HCT116 (cell line): ENCODE data around the gene PDE4B. TPM values are rescaled to one million over a fixed set of nuclear protein-coding genes. Genes with fewer than 3 reads are reported as not detected.

Source experiments
- ATAC-seq: fragments of 200-7000 bp; cut with Tn5 transposase; 2 replicates; pipeline ENCODE4 v1.9.1; 2020; ENCODE audit warnings: mild to moderate bottlenecking, moderate library complexity
- BruUV-seq: library from RNA; stranded (reverse); fragments of 400-500 nt; replicated peaks from 2 replicates; lab custom pipeline; 2021; lab: Mats Ljungman, UMichigan
- CTCF ChIA-PET: fragments of 300-600 bp; sonication (Branson Sonifier 250); formaldehyde crosslinking; loops from one replicate; lab custom pipeline; 2021; ENCODE audit warnings: antibody characterized with exemption; lab: Charles Lee
- POLR2A ChIA-PET: fragments of 300-600, 350-600 bp; sonication (Branson Sonifier 250); formaldehyde crosslinking; loops from one replicate; lab custom pipeline; 2021; ENCODE audit warnings: antibody characterized with exemption; lab: Charles Lee
- RAD21 ChIA-PET, 2 experiments: fragments of 300-600 bp; sonication (Branson Sonifier 250); formaldehyde crosslinking; loops; one replicate each; lab custom pipeline; 2023; ENCODE audit warnings: low total read pairs in 2 of 2; ENCODE audit not compliant: uncharacterized antibody in 2 of 2, unreplicated experiment in 2 of 2, low non-redundant PET in 1 of 2; lab: Charles Lee
- DNase-seq: peaks from one replicate; pipeline ENCODE4 v3.0.0-alpha.2; 2010; ENCODE audit warnings: low read depth, low spot score
- H2AFZ ChIP-seq: fragments of 200-600 bp; shearing (Covaris generic), sonication (generic); 2 replicates; pipeline ENCODE4 v1.6.1; 2017; ENCODE audit warnings: low read depth, mixed run types, mixed read lengths, antibody characterized with exemption, low read length; ENCODE audit not compliant: poor library complexity, severe bottlenecking
- H3K27ac ChIP-seq: 2 replicates; pipeline ENCODE4 v1.5.1; 2012; ENCODE audit warnings: low read depth, low read length
- H3K27me3 ChIP-seq: fragments of 200-600 bp; sonication (generic); 2 replicates; pipeline ENCODE4 v1.6.1; 2016; ENCODE audit warnings: mixed run types, low read length, mixed read lengths; ENCODE audit not compliant: insufficient read depth
- H3K36me3 ChIP-seq, 2 experiments: fragments of 200-500 bp in 1 of 2; fragments of 200-600 bp in 1 of 2; sonication (Bioruptor generic) in 1 of 2; sonication (generic) in 1 of 2; 2 replicates each; pipeline versions ENCODE4 v1.5.1 to v1.6.1; 2014 to 2016; ENCODE audit warnings: low read length in 2 of 2, inconsistent platforms in 1 of 2, mixed read lengths in 1 of 2, mixed run types in 1 of 2; ENCODE audit not compliant: insufficient read depth in 2 of 2, control insufficient read depth in 1 of 2
- H3K4me1 ChIP-seq, 2 experiments: fragments of 200-600 bp in 1 of 2; sonication (generic) in 1 of 2; 2 replicates each; pipeline versions ENCODE4 v1.5.1 to v1.6.1; 2012 to 2017; ENCODE audit warnings: low read length in 2 of 2, inconsistent platforms in 1 of 2, mild to moderate bottlenecking in 1 of 2, mixed read lengths in 1 of 2, mixed run types in 1 of 2, moderate library complexity in 1 of 2; ENCODE audit not compliant: insufficient read depth in 2 of 2, control insufficient read depth in 1 of 2
- H3K4me2 ChIP-seq: fragments of 200-600 bp; sonication (generic); 2 replicates; pipeline ENCODE4 v1.6.1; 2017; ENCODE audit warnings: mixed run types, low read length, mixed read lengths
- H3K4me3 ChIP-seq, 2 experiments: fragments of 200-600 bp in 1 of 2; sonication (generic) in 1 of 2; replicated peaks in 1 of 2; 2 replicates each; pipeline ENCODE4 v1.5.1; 2011 to 2016; ENCODE audit warnings: low read length in 2 of 2, control low read depth in 1 of 2, low read depth in 1 of 2, mild to moderate bottlenecking in 1 of 2, mixed read lengths in 1 of 2, mixed run types in 1 of 2
- H3K79me2 ChIP-seq: fragments of 200-600 bp; sonication (generic); 2 replicates; pipeline ENCODE4 v1.6.1; 2017; ENCODE audit warnings: mild to moderate bottlenecking, mixed run types, low read length, moderate library complexity, mixed read lengths; ENCODE audit not compliant: insufficient read depth
- H3K9ac ChIP-seq: fragments of 200-600 bp; sonication (generic); 2 replicates; pipeline ENCODE4 v1.6.1; 2016; ENCODE audit warnings: low read length, mixed read lengths
- H3K9me2 ChIP-seq: fragments of 200-600 bp; sonication (generic), shearing (Covaris generic); 2 replicates; pipeline ENCODE4 v1.6.1; 2017; ENCODE audit warnings: mixed run types, mild to moderate bottlenecking, moderate library complexity; ENCODE audit not compliant: insufficient read depth
- H3K9me3 ChIP-seq, 2 experiments: fragments of 200-500 bp in 1 of 2; fragments of 200-600 bp in 1 of 2; sonication (Bioruptor generic) in 1 of 2; sonication (generic) in 1 of 2; 2 replicates each; pipeline ENCODE4 v1.6.1; 2014 to 2017; ENCODE audit warnings: low read length in 2 of 2, mixed read lengths in 2 of 2, inconsistent platforms in 1 of 2, low read depth in 1 of 2, mild to moderate bottlenecking in 1 of 2, mixed run types in 1 of 2, moderate library complexity in 1 of 2; ENCODE audit not compliant: control insufficient read depth in 1 of 2, insufficient read depth in 1 of 2
- H4K20me1 ChIP-seq: fragments of 200-600 bp; sonication (generic), shearing (Covaris generic); 2 replicates; pipeline ENCODE4 v1.6.1; 2017; ENCODE audit warnings: mixed run types, mild to moderate bottlenecking, moderate library complexity; ENCODE audit not compliant: insufficient read depth
- CBX3 ChIP-seq: IDR thresholded peaks from 2 replicates; pipeline ENCODE4 v1.6.1; 2012; ENCODE audit warnings: low read depth
- CEBPB ChIP-seq: IDR thresholded peaks from 2 replicates; pipeline ENCODE4 v1.6.1; 2012; ENCODE audit warnings: low read depth
- ELF1 ChIP-seq: IDR thresholded peaks from 2 replicates; pipeline ENCODE4 v1.6.1; 2012; ENCODE audit warnings: low read depth, borderline replicate concordance
- EZH2phosphoT487 ChIP-seq: fragments of 200-600 bp; IDR thresholded peaks from 2 replicates; pipeline ENCODE4 v1.6.1; 2018; ENCODE audit warnings: antibody characterized with exemption, borderline replicate concordance
- FOSL1 ChIP-seq: IDR thresholded peaks from 2 replicates; pipeline ENCODE4 v1.6.1; 2012; ENCODE audit warnings: low read depth
- JUND ChIP-seq: IDR thresholded peaks from 2 replicates; pipeline ENCODE4 v1.6.1; 2012
- RAD21 ChIP-seq: IDR thresholded peaks from 2 replicates; pipeline ENCODE4 v1.6.1; 2012; ENCODE audit warnings: low read depth, mild to moderate bottlenecking
- SIN3A ChIP-seq: IDR thresholded peaks from 2 replicates; pipeline ENCODE4 v1.6.1; 2012; ENCODE audit warnings: low read depth
- TCF7L2 ChIP-seq: IDR thresholded peaks from 2 replicates; pipeline ENCODE4 v1.7.0; 2011; ENCODE audit warnings: borderline replicate concordance, inconsistent platforms; ENCODE audit not compliant: insufficient read depth, insufficient read length; ENCODE audit errors: extremely low read depth
- intact Hi-C: fragments of 100-400 bp; cut with micrococcal nuclease; formaldehyde crosslinking; loops from 2 replicates; pipeline ENCODE4 v1.10.0; 2022
- total RNA-seq: library from RNA; stranded (reverse); gene quantifications from one replicate; pipeline ENCODE4 v1.2.1, GENCODE V29; 2021; ENCODE audit not compliant: unreplicated experiment
- TF ChIP-seq, protein P1 (sequence below): IDR thresholded peaks from 2 replicates; pipeline ENCODE4 v1.6.1; 2012
- TF ChIP-seq, protein P2 (sequence below): IDR thresholded peaks from 2 replicates; pipeline ENCODE4 v1.6.1; 2012
- TF ChIP-seq, protein P3 (sequence below), 3 experiments: fragments of 200-600 bp in 1 of 3; sonication (generic) in 1 of 3; IDR thresholded peaks in 2 of 3; conservative IDR thresholded peaks in 1 of 3; 2 replicates each; pipeline ENCODE4 v1.5.1; 2012 to 2017; ENCODE audit warnings: low read depth in 2 of 3, low read length in 2 of 3, antibody characterized with exemption in 1 of 3, borderline replicate concordance in 1 of 3, control low read depth in 1 of 3, mild to moderate bottlenecking in 1 of 3, mixed read lengths in 1 of 3, mixed run types in 1 of 3, moderate library complexity in 1 of 3; ENCODE audit not compliant: insufficient read depth in 1 of 3

PDE4B gene
- total RNA-seq, 1 experiment from 2014 or later, result 76.9 TPM

DNA sequence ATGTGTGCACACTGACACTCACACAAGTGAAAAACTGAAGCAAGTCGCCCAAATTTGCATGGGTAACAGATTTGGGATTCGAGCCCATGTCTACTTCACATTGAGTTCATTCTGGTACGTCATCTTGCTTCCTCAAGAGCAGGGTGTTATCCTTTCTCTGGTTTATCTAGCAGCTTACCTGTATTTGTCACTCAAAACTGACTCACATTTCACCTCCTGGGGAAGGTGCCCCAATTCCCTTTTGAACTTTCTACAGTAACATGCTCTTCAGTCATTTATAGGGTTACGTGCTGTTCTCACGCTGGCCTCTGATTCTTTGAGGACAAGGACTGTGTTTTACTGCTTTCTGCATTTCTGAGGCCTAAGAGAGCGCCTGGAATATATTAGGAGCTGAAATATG lies 162.8 kb downstream of the PDE4B start:
- intact Hi-C loops, result loop anchor here (5.0 to 10.0 kb wide), 3 partner anchors 238 to 769 kb away; no protein-coding TSS in a partner anchor
- Histone ChIP-seq H3K36me3 (no peaks in the 10 kb centered on the region), H4K20me1 (no peaks in the 10 kb centered on the region), H3K9me3 (no peaks in the 10 kb centered on the region), H3K27ac (no peak overlapping the region), H2AFZ (no peak overlapping the region)
- no peak for DNase-seq
- POLR2A ChIA-PET, result no interaction called here
- ATAC-seq, result 0 out of 2 replicates have a peak, but pooled peaks have one; percentile 29
- RAD21 ChIA-PET, result no interaction called here
- TF ChIP-seq RAD21 (0 out of 2 replicates have a peak, but pooled peaks have one; percentile 4), TCF7L2 (no peak)
- TF ChIP-seq, all 23 proteins: peak for 1
- Histone ChIP-seq H3K4me1 (peaks cover 4 to 10% of the 10 kb centered on the region in 2 experiments; a peak in 2 of 4 replicates), H3K9ac (no peak overlapping the region), H3K79me2 (no peaks in the 10 kb centered on the region), H3K27me3 (no peaks in the 10 kb centered on the region), H3K9me2 (no peaks in the 10 kb centered on the region), H3K4me3 (no peak overlapping the region), H3K4me2 (peak overlapping the region; percentile 12; the same call in 1 of the 2 replicates)
- BruUV-seq, result no TSS peak
- CTCF ChIA-PET, result interaction anchor here (0.8 to 3.3 kb wide), 2 partner anchors 238 to 287 kb away, joined by 4 to 32 read pairs; no protein-coding TSS in a partner anchor

DNA sequence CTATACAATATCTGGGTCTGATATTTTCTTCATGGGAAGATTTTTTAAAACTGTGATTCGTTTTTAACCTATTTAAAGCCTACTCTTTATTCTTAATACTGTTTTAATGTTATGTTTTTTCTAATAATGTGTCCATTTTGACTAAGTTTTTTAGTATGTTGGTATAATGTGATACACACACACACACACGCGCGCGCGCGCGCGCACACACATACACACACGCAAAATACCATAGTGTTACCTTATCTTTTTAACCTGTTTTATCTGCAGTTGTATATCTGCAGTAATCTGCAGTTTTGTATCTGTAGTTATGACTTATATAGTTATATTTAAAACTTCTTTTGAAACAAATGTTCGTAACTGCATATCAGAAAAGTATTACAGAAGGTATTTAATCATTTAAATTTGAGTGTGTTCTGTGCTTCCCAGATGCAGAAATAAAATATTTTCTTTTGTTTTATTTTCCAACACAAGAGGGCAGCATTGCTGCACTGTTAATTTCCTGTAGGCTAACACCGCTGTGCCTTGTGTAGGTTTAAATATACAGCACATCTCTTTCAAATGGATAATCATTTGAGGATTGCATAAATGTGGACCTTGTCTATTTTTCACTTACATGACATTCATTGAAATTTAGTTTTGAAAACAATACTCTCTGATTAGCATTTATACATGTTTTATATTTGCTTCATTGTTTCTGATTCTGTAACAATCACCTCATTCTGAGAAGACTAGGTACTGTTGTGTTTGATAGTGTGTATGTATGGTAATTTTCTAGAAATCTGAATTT lies 166.1 kb downstream of the PDE4B start:
- no TSS peak for BruUV-seq
- no peaks in the 10 kb centered on the region for H3K27me3 ChIP-seq
- RAD21 ChIA-PET, result interaction anchor here in 1 of 2 experiments (1.2 kb wide), 1 partner anchor 284 kb away, joined by 6 read pairs; no protein-coding TSS in a partner anchor
- TF ChIP-seq TCF7L2 (no peak), CBX3 (no peak), RAD21 (peak; percentile 95), FOSL1 (no peak; the same call in 1 of the 2 replicates), ELF1 (no peak), JUND (no peak), CEBPB (peak; percentile 36; the same call in 1 of the 2 replicates), SIN3A (no peak), EZH2phosphoT487 (no peak)
- TF ChIP-seq, protein P1, sequence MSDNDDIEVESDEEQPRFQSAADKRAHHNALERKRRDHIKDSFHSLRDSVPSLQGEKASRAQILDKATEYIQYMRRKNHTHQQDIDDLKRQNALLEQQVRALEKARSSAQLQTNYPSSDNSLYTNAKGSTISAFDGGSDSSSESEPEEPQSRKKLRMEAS, result no peak
- TF ChIP-seq, protein P2, sequence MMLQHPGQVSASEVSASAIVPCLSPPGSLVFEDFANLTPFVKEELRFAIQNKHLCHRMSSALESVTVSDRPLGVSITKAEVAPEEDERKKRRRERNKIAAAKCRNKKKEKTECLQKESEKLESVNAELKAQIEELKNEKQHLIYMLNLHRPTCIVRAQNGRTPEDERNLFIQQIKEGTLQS, result no peak
- TF ChIP-seq, protein P3, sequence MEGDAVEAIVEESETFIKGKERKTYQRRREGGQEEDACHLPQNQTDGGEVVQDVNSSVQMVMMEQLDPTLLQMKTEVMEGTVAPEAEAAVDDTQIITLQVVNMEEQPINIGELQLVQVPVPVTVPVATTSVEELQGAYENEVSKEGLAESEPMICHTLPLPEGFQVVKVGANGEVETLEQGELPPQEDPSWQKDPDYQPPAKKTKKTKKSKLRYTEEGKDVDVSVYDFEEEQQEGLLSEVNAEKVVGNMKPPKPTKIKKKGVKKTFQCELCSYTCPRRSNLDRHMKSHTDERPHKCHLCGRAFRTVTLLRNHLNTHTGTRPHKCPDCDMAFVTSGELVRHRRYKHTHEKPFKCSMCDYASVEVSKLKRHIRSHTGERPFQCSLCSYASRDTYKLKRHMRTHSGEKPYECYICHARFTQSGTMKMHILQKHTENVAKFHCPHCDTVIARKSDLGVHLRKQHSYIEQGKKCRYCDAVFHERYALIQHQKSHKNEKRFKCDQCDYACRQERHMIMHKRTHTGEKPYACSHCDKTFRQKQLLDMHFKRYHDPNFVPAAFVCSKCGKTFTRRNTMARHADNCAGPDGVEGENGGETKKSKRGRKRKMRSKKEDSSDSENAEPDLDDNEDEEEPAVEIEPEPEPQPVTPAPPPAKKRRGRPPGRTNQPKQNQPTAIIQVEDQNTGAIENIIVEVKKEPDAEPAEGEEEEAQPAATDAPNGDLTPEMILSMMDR (IDR thresholded peaks at IDR 0.05 in 2 of 3, conservative IDR thresholded peaks at IDR 0.05 in 1 of 3; ENCODE audit: borderline replicate concordance in 1 of 3, insufficient read depth in 1 of 3, low read depth in 2 of 3, low read length in 2 of 3), result peak; percentile 41 to 97 (median 71); a peak in 5 of 6 replicates
- TF ChIP-seq, all 23 proteins: peak for 3
- ATAC-seq (peak; percentile 91), DNase-seq (peak; percentile 44)
- Histone ChIP-seq H3K9me2 (no peaks in the 10 kb centered on the region), H3K4me1 (peaks cover 4 to 10% of the 10 kb centered on the region in 2 experiments; a peak in 2 of 4 replicates), H3K79me2 (no peaks in the 10 kb centered on the region), H3K4me2 (no peak overlapping the region), H3K36me3 (no peaks in the 10 kb centered on the region), H3K9ac (no peak overlapping the region), H3K27ac (no peak overlapping the region), H4K20me1 (no peaks in the 10 kb centered on the region), H3K4me3 (no peak overlapping the region), H2AFZ (peak overlapping the region; percentile 93), H3K9me3 (no peaks in the 10 kb centered on the region)
- POLR2A ChIA-PET, result no interaction called here
- CTCF ChIA-PET, result interaction anchor here (0.6 to 3.6 kb wide), 8 partner anchors 280 to 544 kb away, joined by 3 to 42 read pairs (median 3); no protein-coding TSS in a partner anchor
- intact Hi-C loops, result loop anchor here (1.0 to 10.0 kb wide), 5 partner anchors 241 to 766 kb away; no protein-coding TSS in a partner anchor
